GM15510 (cell line): ENCODE measurements around the gene TFF2.

ENCODE experiments used
- POLR2A ChIP-seq: IDR thresholded peaks from 3 replicates; pipeline ENCODE4 v1.6.1; 2011; ENCODE audit warnings: borderline replicate concordance; ENCODE audit not compliant: insufficient read length; ENCODE audit errors: extremely low read depth

Gene TFF2

GRCh38 chr21:42347601-42348327 is 3.0 kb downstream of the TFF2 start:
- TF ChIP-seq POLR2A = no peak

- no peak for TF ChIP-seq POLR2A
Observed at GRCh38 chr21:42346866-42347600, 3.8 kb downstream of the TFF2 start.

DNA sequence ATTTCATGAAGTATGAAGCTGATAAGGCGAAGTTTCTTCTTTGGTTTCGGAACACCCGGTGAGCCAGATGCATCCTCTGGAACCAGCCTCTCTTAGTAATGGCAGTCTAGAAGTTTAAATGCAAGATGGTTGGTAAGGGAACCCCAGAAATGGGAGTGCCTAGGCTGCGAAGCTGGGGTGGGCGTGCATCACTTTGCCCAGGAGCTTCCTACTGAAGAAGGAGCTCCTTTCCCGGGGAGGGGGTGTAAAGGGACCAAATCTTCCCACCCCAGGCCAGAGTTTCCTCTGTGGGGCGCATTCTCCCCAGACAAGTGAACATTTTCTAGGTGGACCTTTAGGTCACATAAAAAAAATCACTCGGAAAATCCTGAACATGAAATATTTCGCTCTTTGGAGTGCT is 4.4 kb downstream of the TFF2 start:
- no peak for TF ChIP-seq POLR2A

DNA sequence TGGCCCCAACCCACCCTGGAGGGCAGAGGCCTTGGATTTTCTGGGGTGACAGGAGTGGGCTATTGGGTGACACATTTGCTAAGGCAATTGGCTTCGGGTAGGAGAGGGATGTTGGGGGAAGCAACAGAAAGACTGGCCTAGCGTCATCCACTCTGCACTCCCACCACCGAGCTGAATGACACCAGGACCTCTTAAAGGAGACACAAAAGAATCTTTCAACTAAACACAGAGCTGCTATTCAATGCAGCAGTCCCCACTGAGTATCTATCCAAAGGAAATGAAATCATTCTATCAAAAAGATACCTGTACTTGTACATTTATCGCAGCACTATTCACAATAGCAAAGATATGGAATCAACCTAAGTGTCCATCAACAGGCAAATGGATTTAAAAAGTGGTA is 6.2 kb downstream of the TFF2 start:
- TF ChIP-seq POLR2A = no peak

DNA sequence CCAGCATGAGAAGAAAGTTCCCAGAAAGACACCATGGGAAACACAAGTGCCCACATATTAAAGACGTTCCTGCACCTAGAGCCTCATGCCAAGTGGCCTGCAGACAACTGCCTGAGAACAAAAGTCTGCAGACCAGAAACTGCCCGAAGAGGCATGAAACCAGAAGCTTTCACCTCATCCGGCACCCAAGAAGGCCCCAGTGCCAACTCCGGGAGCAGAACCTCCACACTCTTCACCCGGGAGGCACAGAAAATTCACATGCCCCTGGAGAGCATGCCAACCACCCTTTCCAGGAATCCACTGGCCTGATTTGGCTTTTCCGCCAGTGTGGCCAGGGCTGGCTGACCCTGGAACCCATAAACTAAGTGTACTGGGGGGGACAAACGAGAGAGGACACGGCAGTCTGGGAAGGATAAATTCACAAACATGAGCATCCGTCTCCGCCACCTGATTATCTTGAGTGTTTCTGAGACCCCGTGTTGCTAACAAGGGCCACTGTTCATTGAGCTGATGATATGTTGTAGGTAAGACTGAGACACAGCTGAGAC is 6.8 kb downstream of the TFF2 start:
- TF ChIP-seq POLR2A = no peak

- no peak for TF ChIP-seq POLR2A
Observed at GRCh38 chr21:42343556-42343955, 7.2 kb downstream of the TFF2 start.

GRCh38 chr21:42343101-42343500 is 7.7 kb downstream of the TFF2 start:
- TF ChIP-seq POLR2A = no peak

DNA sequence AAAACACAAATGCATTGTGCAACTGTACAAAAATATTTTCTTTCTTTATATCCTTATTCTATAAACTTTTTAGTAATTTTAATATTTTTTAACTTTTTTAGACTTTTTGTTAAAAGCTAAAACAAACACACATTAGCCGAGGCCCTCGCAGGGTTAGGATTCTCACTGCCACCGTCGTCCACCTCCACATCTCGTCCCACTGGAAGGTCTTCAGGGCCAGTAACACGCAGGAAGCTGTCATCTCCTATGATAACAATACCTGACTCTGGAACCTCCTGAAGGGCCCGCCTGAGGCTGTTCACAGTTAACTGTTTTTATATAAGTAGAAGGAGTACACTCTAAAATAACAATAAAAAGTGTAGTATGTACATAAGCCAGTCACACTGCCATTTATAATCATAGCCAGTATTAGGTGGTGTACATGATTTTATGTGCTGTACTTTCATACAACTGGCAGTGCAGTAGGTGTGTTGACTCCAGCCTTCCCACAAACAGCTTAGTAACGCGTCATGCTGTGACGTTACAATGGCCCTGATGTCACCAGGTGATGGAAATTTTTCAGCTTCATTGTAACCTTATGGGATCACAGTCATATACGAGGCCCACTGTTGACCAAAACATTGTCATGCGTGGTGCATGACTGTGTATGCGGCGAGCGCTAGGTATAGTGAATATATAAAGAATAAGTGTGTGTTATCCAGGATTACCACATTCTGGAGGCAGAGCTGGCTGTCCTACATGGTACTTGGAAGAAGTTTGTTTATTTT is 8.8 kb downstream of the TFF2 start:
- no peak for TF ChIP-seq POLR2A

DNA sequence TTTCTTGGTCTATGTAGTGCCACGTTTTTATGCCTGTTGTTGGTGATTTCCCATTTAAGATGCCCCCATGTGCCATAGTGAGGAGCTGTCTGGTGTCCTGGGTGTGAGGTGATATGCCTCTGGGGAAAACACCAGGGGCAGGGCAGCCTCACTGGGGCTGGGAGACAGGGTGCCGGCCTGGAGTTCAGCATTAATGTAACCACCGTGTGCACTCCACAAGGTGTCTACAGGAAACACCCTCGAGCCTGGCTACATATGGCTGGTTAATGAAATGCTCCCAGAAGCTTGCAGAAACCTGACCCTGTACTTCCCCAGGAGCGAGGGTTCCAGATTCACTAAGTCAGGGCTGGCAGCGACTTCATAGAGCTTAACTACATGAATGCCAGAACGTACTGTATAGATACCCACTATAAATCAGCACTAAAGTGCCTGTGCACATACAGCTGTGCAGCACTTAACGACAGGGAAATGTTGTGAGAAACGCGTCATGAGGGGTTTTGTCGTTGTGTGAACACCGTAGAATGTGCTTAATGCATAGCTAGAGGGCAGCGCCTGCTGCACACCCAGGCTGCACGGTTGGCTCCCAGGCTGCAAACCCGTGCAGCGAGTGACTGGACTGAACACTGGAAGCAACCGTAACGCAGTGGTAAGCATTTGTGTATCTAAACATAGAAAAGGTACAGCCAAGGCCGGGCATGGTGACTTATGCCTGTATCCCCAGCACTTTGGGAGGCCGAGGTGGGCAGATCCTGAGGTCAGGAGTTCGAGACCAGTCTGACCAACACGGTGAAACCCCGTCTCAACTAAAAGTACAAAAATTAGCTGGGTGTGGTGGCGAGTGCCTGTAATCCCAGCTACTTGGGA is 10.4 kb downstream of the TFF2 start:
- no peak for TF ChIP-seq POLR2A

- TF ChIP-seq POLR2A = no peak
Observed at GRCh38 chr21:42338729-42339715, 11.8 kb downstream of the TFF2 start.

GRCh38 chr21:42337830-42338728 is 12.7 kb downstream of the TFF2 start:
- TF ChIP-seq POLR2A = no peak

DNA sequence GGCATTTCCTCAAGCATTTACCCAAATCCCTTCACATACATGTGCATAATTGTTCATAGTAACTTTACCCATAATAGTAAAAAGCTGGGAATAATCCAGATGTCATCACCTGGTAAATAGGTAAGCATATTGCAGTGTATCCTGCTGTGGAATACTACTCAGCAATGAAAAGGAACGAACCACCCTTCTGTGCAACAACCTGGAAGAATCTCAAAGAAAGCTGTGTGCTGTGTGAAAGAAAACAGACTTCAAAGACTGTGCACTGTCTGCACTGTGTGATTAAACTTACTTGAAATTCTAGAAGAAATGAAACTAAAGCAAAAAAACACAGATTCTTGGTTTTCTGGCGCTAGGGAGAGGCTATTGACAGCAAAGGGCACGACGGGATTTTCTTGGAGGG is 13.5 kb downstream of the TFF2 start:
- no peak for TF ChIP-seq POLR2A
